NCI-H345 (cell line): Measurements from ENCODE around the gene MTG2.
A peak's percentile ranks its signal among the peaks of the same experiment; 100 is the strongest.

Experiments
- DNase-seq: peaks from one replicate; lab custom pipeline; 2025; lab: John Stamatoyannopoulos, UW

MTG2 gene, protein sequence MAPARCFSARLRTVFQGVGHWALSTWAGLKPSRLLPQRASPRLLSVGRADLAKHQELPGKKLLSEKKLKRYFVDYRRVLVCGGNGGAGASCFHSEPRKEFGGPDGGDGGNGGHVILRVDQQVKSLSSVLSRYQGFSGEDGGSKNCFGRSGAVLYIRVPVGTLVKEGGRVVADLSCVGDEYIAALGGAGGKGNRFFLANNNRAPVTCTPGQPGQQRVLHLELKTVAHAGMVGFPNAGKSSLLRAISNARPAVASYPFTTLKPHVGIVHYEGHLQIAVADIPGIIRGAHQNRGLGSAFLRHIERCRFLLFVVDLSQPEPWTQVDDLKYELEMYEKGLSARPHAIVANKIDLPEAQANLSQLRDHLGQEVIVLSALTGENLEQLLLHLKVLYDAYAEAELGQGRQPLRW

DNA sequence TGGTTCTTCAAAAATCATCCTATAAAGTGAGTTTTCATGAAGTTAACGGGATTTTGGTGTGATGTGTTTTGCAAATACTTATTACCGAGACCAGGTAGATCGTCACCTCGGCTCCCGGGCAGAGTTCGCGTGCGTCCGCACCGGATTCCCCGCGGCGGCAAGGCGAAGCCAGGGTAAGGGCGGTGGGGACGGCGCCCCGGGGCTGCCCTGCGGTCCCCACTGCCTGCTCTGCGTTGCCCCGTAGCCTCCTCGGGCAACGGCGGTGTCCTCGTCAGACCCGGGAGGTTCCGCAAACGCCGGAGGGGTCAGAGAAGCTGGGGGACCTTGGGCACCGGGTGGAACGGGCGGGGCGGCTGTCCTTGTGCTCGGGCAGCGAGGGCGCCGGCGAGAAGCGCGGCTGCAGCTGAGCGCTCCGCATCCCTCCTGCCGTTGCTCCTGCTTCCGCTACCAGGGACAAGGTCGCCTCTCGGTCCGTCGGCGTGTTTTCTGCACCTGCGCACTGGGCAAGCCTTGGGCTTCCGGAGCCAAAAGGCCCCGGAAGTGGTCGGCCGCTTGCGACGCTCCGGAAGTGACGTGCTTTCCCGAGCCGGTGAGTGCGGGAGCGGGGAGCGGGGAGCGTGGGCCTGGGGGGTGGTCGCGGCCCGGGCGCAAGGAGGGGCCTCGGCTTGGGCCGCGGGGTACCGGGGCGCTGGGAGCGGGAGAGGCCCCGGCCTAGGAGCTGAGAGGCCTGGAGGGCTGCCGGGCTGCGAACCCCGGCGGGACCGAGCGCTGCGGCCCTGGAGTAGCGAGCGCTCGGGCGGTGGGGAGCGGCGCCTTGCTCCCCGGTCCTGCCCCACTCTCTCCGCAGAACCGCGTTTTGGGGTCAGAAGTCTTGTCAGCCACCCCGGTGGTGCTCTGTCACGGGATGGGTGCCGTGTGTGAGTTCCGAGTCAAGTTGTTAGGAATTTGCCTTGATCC is at the start of gene MTG2:
Gene MTG2, plus strand, starts transcription at position 560 of the 957 bp plus-strand sequence. CDS start 10,393 bp downstream, outside the sequence.
- DNase-seq = peak; percentile 98

DNA sequence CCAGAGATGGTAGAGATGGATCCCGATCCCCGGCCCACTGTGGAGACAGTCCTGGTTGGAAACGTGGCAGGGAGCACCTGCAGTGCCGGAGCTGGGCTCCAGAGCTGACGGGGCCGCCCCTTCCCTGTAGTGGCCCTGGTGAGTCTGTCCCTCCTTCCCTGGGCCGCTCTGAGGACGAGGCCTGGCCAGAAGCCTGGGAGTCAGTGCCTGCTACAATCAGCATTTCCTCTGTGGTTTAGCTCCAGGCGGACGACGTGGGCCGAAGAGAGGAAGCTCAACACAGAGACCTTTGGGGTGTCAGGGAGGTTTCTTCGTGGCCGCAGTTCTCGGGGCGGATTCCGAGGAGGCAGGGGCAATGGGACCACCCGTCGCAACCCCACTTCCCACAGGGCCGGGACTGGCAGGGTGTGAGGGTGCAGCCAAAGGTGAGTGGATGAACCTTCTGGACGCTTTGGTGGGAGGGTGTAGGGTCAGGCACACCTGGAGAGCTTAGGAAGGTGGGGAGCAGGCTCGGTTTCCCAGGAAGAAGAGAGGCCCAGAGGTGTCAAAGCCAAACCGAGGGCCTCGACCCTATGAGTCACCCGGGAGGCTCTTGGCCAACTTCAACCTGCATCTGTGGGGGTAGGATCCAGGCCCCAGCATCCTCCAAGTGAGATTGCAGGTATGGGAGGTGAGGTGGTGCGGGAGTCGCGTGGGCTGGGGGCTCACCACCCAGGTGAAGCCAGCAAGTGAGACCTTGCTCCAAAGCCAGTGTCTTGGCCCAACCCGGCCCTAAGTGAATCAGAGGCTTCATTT is 49.6 kb upstream of the MTG2 start:
- no peak for DNase-seq

DNA sequence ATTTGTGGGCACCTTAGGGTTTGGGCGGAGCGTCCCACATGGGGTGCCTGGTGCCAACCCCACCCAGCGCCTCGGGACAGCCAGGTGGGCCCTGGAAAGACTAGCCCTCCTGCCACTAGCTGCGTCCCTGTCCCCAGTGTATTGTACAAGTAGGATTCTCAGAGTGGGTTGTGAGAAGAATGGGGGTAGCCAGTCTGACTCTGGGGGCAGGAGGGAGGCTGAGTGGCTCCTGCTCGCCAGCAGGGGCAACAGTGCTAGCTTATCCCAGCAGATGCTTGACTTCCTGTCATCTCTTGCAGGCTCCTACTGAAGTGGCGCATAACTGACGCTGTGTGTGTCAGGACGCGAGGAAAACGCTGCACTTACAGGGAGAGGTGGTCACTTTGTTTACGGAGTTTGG is 49.0 kb upstream of the MTG2 start:
- DNase-seq = no peak

DNA sequence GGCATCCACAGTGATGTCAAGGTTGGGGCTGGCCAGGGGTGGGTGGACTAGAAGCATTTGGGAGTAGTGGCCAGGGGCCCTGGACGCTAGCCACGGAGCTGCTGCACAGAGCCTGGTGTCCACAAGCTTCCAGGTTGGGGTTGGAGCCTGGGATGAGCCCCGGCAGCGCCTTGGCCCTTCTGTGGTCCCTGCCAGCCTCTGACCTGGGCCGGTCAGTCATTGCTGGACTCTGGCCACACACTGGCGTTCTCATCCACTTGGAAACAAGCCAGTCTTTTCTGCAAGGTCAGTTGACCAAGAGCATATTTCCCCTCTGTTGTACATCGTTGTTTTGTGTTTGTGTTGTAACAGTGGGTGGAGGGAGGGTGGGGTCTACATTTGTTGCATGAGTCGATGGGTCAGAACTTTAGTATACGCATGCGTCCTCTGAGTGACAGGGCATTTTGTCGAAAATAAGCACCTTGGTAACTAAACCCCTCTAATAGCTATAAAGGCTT is 48.0 kb upstream of the MTG2 start:
- no peak for DNase-seq

DNA sequence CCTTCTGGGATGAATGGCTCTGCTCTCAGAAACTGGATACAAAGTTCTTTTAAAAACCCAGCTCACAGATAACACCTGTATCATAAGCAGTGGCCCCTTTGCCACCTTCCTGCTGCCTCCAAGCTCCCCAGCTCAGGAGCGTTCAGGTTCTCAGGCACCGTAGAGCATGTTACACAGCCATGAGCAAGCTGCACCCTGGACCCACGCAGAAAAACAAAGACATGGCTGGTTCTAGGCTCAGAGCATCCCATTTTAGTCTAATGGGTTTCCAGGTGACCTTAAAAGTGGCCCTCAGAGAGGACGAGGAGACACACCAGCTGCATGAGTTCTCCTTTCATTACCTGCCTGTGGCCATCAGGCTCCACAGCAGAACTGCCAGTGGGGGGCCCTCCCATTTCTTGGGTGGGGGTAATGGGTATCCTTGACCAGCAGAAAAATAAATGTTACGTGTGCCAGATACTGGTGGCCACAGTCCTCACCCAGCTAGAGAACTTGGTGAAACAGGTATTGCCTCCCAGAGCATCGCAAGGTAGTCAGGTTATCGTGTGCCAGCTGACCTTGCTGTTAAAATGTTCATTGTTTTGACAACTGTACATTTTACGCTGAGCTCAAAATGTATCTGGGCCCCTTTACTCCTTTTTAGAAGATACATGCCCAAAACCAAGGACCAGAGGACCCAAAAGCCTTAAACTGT is 47.1 kb upstream of the MTG2 start:
- no peak for DNase-seq

DNA sequence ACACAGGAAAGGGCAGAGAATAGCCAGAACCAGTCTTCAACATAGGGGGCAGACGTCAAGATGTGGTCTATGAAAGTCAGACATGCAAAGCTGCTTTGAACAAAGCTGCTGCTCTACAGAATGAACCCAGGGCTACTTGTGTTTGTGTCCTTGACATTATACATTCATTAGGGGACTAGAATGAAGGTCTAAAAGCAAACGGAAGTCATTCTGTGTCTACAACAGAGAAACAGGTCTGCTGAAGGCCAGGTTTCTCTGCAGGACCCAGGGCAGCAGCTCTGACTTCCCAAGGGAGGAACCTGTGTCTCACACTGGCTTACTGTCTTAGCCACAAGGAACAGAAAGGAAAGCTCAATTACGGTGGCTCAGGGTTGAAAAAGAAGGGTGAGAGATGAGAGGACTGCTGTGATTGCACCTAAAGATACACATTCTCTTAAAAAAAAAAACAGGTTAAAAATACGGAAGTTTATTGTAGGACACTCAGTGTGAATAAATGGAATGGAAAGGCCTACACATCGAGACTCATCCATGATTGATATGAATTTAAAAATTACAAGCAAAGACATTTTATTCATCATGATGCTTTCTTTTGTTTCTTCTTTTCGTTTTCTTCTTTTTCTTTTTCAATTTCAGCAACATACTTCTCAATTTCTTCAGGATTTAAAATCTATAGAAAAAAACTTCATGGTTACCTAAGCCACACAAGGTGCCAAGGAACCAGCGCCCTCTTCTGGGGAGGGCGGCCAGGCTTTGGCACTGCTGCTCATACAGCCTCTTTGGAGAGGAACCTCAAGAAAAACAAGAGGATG is 46.3 kb upstream of the MTG2 start:
- peak; percentile 61 for DNase-seq

DNA sequence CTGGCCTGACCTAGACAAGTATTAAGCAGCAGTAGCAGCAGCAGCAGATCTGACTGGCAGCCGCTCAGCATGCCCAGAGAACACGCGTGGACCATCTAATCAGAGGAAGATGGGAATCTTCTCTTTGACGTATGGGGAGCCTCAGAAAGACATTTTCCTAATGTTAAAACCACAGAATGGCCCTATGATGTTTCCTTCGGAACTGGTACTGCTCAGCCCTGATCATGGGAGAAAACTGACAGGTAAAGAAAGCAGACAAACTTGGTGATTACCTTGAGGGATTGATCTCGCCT is 45.8 kb upstream of the MTG2 start:
- DNase-seq = no peak

DNA sequence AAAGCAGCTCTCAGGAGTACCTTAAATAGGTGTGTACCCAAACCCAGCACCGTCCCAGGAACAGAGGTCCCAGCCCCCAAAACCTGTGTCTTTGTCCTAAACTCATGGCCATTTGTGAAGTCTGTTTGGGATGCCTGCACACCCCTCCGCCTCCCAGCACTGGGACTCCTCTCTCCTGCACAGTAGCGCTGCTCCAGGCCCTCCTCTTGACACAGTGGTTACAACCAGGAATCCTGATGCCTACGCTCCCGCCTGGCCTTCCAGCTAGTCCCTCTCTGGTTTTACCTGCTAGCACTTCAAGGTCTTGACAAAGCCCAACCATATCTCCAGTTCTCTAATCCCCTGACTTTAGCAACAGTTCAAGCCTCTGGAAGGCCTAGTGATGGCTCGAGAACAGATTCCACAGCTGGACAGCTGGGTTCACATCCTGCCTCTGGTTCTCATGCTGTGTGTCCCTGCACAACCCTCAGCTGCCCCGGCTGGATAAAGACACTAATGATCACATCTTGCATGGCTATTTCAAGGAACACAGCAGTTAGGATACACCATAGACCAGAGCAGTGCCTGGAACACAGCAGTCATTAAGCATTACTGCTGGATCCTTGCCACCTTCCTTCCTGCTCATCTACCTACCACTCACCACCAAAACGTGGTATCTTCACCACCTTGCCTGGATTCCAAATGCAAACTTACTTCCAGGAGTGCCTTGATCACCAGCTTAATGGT is 45.2 kb upstream of the MTG2 start:
- no peak for DNase-seq

DNA sequence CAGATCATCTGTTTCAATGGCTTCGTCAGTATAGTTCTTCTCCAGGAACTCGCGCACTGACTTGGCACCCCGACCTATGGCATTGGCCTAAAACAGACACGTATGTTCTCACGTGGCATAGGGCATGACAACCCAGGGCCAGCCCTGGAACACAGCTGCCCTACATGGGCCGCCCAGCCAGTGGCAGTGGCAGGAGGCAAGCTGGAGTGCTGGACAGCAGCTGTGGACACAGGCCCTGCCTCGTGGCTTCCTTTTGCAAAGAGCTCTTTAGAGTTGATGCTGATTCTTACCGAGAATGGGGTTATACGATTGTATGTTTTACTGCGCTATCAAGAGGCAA is 44.7 kb upstream of the MTG2 start:
- DNase-seq = no peak

DNA sequence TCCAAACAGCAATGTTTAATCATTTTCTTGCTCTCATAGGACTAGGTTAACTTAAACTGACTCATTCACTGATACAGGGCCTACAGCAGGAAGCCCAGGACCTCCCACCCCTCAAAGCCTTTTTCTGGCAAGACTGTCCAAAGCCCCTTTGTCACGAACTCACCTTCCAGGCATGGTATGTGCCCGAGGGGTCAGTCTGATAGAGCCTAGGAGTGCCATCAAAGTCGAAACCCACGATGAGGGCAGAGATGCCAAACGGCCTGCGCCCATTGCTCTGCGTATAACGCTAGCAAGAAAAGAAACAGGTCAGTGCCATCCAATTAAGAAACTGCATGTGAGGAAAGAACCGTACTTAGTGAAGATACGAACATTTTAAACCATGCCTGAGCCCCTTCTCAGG is 43.9 kb upstream of the MTG2 start:
- DNase-seq = no peak

DNA sequence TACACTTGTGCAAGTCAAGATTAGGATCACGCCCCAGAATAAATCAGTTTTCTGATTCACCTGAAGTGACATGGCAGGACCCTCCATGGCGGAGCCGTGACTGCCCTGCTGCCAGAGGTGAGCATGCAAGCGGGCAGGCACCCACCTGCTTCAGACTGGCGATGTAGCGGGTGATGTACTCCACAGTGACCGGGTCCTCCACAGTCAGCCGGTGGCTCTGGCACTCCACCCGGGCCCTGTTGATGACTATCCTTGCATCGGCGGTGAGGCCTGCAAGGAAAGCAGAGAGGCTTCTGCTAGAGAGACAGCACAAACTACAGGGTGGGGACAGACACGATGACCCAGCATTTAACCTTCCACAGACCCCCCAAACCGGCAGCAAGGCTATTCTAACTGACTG is 43.2 kb upstream of the MTG2 start:
- no peak for DNase-seq

DNA sequence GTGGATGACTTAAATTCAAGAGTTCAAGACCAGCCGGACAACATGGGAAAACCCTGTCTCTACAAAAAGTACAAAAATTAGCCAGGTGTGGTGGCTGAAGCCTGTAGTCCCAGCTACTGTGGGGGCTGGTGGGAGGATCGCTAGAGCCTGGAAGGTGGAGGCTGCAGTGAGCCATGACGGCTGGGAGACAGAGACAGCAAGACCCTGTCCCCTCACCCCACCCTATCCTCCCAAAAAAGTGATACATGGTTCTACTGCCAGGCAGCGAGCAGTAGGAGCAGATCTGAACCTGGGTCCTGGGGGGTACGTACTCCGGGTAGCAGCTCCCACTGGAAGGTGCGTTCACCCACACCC is 41.8 kb upstream of the MTG2 start:
- DNase-seq = no peak

DNA sequence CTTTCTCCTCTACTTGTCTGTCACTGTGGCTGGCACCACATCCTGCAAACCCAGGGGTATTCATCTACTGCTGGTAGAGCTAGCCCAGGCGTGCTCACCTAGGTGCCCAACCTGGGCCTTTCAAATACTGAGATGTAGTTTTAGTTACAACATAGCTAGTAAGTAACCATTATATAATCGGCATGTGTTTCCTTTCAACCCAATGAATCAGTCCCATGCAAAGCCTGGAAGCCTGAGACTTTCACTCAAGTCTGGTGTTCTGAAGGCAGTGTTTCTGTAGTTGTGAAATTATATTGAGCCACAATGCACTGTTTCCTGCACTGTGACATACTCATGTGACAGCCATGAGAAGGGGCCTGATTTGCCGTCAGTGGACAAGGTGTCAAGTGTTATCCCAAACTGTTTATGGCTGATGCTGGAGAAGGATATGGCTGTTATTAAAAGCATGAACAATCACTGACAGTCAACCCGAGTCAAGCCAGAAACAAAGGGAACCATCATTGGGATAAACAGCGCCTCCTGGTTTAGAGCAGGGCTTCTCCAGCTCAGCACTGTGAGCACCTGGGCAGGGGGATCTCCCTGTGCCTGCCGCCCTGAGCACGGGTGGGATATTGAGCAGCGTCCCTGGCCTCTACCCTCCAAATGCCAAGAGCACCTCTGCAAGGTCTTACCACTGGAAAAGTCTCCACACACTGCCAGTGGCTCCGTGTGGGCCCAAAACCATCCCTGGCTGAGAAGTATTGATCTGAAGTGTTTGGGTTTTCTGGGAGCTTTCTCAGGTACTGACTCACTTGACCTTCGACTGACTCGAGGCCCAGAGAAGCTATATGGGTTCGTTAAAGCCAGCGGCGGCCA is 41.2 kb upstream of the MTG2 start:
- peak; percentile 24 for DNase-seq

DNA sequence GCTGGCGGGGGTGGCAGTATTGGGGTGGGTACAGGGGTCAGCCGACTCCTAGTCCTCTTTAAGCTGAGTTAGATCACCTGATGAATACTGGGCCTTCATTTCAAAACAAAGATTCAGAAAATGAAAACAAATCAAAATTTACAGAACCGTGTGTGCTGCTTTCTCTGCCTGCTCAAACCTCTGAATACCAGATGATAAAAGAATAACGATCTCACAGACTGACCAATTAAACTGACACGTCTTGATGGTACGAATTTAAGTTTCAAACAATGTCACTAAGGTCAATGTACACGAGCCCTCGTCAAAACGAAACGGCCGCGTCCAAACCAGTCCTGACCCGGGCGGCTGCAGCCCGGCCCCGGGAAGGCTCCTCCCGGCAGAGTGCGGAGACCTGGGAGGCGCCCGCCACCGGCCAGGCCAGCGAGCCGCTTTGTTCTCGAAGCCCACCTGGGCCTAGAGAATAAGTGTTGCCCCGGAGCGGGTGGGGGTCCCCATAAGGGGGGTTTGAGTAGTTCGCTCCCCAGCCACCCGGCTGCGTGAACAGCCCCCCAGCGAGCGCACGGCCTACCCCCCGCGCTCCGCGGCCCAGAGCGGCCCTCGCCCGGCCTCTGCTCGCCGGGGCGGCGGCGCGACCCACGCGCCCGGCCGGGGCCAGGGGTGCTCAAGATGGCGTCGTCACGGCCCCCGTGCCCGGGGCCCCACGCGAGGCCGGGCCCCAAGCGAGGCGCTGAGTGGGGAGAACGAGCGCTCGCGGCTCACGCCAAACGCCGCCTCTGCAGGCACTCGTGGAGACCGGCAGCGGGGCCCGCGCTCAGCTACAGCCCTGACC is 40.4 kb upstream of the MTG2 start:
- DNase-seq = no peak

DNA sequence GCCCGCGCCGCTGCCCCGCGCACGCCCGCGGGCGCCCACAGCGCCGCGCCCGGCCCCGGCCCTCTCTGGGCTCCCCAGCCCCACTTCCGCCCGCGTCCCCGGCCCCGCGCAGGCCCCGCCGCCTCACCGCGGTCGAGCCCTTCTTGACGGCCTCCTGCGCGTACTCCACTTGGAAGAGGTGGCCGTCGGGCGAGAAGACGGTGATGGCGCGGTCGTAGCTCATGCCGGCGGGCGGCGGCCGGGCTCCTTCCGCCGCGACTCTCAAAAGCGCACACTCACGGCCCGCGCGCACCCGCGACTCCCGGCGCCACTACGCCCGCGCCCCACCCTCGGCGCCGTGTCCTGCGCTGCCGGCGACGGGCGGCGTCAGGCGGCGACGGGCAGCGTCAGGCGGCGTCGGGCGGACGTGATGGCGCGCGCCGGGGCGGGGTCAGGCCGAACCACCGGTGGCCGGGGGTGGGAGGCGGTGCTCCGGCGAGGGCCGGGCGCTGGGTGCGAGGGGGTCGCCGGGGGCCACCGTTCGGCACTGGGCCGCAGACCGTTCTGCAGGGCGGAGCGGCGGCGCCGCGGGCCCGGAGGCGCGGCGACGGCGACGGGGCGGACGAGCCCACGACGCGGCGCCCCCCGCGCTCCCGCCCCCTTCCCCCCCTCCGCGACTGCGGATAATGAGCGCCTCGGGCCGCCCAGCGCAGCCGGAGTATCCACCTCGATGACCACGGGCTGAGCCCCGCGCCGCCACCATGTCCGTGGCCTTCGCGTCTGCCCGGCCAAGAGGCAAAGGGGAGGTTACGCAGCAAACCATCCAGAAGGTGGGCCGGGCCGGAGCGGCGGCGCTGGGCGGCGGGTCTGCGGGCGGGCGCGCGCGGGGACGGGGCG is 39.5 kb upstream of the MTG2 start, which contains the start of the genes PSMA7 and SS18L1:
Gene PSMA7, minus strand, starts transcription at position 314 of the 876 bp plus-strand sequence. Its CDS starts 91 bp downstream, at position 223.
Gene SS18L1, plus strand, starts transcription at position 689 of the 876 bp plus-strand sequence. Its CDS starts 52 bp downstream, at position 741.
- peak; percentile 95 for DNase-seq

DNA sequence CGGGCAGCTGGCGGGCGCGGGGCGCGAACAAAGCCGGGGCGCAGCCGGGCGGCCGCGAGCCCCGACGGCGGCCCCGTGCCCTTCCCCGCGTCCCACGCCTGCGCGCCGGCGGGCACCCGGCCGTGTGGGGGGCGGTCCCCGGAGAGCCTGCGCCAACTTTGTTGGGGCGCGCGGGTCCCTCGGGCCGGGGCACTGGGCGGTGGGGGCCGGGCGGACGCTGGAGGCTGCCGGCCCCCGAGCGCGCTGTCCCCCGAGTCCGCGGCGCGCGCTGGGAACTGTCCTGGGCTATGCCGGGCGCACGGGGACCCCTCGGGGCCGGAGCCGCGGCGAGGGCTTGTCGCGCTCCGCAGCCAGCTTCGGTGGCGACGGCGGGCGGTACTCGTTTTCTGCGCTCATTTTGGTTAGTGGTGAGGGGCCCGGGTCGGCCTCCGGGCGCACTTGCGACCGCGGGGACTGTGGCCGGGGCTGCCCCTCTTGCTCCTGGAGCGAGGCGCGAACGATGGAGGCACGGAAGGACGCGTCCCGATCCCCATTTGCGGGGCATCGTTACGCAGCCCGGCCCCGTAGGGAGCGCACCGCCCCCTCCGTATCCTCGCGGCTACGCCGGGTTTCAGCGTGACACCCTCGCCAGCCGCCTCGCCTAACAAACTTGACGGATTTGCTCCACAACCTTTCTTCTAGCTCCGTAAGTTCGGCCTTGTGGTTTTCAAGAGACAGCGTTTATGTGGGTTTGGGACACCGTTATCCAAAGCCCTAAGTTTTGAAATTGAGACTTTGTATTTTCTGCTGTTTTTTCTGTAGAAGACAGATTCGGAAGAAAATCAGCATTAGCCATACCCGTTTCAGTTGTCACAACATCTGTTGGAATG is 38.6 kb upstream of the MTG2 start:
- peak; percentile 59 for DNase-seq
